ENCODE measurements around the gene DDX41. TPM values are rescaled to one million over a fixed set of nuclear protein-coding genes. Genes with fewer than 3 reads are reported as not detected.

The DDX41 gene
- total RNA-seq, 1 experiment from 2014 or later = 137 TPM

GRCh38 chr5:177496070-177496726 lies 20.6 kb downstream of the DDX41 start:
- Mint-ChIP-seq H3K36me3 (ENCODE audit: insufficient read depth, unreplicated experiment) (peaks cover 22% of the 10 kb centered on the region), H3K27ac (ENCODE audit: unreplicated experiment) (peak overlapping the region; percentile 59), H3K27me3 (ENCODE audit: insufficient read depth, unreplicated experiment) (peaks cover 11% of the 10 kb centered on the region), H3K4me1 (ENCODE audit: low read depth, unreplicated experiment) (peaks cover 27% of the 10 kb centered on the region), H3K4me3 (ENCODE audit: unreplicated experiment) (peak overlapping the region; percentile 89), H3K9me3 (ENCODE audit: unreplicated experiment) (no peaks in the 10 kb centered on the region)
- Histone ChIP-seq H3K36me3 (ENCODE audit: control insufficient read depth, insufficient read depth, low read length) (peaks cover 4% of the 10 kb centered on the region), H3K4me1 (peaks cover 28% of the 10 kb centered on the region), H3K9me3 (no peaks in the 10 kb centered on the region), H3K4me3 (ENCODE audit: low read depth, low read length) (peak overlapping the region; percentile 85), H3K27me3 (replicated peaks; ENCODE audit: control insufficient read depth, insufficient read depth, low read length) (no peaks in the 10 kb centered on the region)
- BruUV-seq (replicated peaks) = TSS peak; percentile 44
- peak; percentile 67 to 71 for DNase-seq
- CTCF ChIA-PET = interaction anchor here (0.5 to 3.0 kb wide), 8 partner anchors 9 to 191 kb away, joined by 3 to 29 read pairs (median 5); partner anchors contain the start of gene DBN1
- TF ChIP-seq CTCF (IDR thresholded peaks at IDR 0.05; ENCODE audit: insufficient read depth in 1 of 2, low read depth in 1 of 2, low read length in 1 of 2, severe bottlenecking in 1 of 2, unreplicated experiment in 1 of 2) = peak; percentile 29 to 45
- intact Hi-C loops (cut with micrococcal nuclease; ENCODE audit: unreplicated experiment) = loop anchor here (2.0 kb wide), 2 partner anchors 93 to 183 kb away; no protein-coding TSS in a partner anchor
- POLR2A ChIA-PET = interaction anchor here (0.7 to 1.8 kb wide), 4 partner anchors 19 to 144 kb away, joined by 4 to 8 read pairs (median 4); partner anchors contain the start of genes B4GALT7 and LMAN2

- CTCF ChIA-PET = interaction anchor here (0.7 to 3.0 kb wide), 7 partner anchors 14 to 740 kb away, joined by 3 to 29 read pairs (median 5); partner anchors contain the start of gene DBN1
- intact Hi-C loops (cut with micrococcal nuclease; ENCODE audit: unreplicated experiment) = loop anchor here (2.0 kb wide), 2 partner anchors 93 to 183 kb away; no protein-coding TSS in a partner anchor
- POLR2A ChIA-PET = interaction anchor here (1.2 kb wide), 1 partner anchor 144 kb away, joined by 4 read pairs; the partner anchor contains the start of gene LMAN2
- Mint-ChIP-seq H3K9me3 (ENCODE audit: unreplicated experiment) (no peaks in the 10 kb centered on the region), H3K36me3 (ENCODE audit: insufficient read depth, unreplicated experiment) (peaks cover 29% of the 10 kb centered on the region), H3K27me3 (ENCODE audit: insufficient read depth, unreplicated experiment) (peaks cover 11% of the 10 kb centered on the region), H3K4me3 (ENCODE audit: unreplicated experiment) (no peak overlapping the region), H3K27ac (ENCODE audit: unreplicated experiment) (no peak overlapping the region), H3K4me1 (ENCODE audit: low read depth, unreplicated experiment) (peaks cover 21% of the 10 kb centered on the region)
- H3K9me3 ChIP-seq = no peaks in the 10 kb centered on the region
- no peak overlapping the region for H3K4me3 ChIP-seq (ENCODE audit: low read depth, low read length)
- no peak for TF ChIP-seq CTCF (IDR thresholded peaks at IDR 0.05; ENCODE audit: insufficient read depth in 1 of 2, low read depth in 1 of 2, low read length in 1 of 2, severe bottlenecking in 1 of 2, unreplicated experiment in 1 of 2)
- no TSS peak for BruUV-seq (replicated peaks)
- H3K4me1 ChIP-seq = peaks cover 29% of the 10 kb centered on the region
- peaks cover 4% of the 10 kb centered on the region for H3K36me3 ChIP-seq (ENCODE audit: control insufficient read depth, insufficient read depth, low read length)
- peak in 1 of 2 experiments; percentile 34 for DNase-seq
- H3K27me3 ChIP-seq (replicated peaks; ENCODE audit: control insufficient read depth, insufficient read depth, low read length) = no peaks in the 10 kb centered on the region
These were observed 21.3 kb downstream of the DDX41 start for GRCh38 chr5:177495243-177496060.

All from Caco-2 (cell line).